Stimulated activated CD4-positive, alpha-beta T cell treated with anti-CD3 and anti-CD28 coated beads, Interleukin-12 subunit alpha, Interleukin-12 subunit beta, amount 100 ng/mL, for 4 hours (primary cell): Measurements from ENCODE around the gene STARD9.

Experiments used
- DNase-seq: peaks from one replicate; pipeline ENCODE4 v3.0.0-alpha.2; 2020

The STARD9 gene

DNA sequence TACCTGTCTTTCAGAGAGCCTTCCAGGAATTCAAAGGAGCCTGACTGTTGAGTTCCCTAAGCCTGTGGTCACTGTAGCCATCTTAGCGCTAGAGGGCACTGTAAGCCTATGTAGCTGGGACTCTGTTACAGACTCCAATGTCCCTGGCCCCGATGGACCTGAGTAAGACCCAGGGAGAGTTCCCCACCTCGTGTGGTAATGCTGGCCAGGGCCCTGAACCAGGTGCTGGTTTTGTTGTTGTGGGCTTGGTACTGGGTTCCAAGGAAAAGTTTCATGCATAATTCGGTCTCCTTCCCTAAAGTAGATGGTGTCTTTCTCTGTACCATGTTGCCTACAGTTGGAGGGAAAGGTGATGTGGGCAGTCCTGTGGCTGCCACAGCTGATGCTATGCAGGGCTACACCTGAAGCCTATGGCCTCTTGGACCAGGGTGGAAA is 129.1 kb downstream of the STARD9 start:
- peak; percentile 36 for DNase-seq

GRCh38 chr15:42705336-42705735 is 129.9 kb downstream of the STARD9 start:
- DNase-seq = no peak

DNA sequence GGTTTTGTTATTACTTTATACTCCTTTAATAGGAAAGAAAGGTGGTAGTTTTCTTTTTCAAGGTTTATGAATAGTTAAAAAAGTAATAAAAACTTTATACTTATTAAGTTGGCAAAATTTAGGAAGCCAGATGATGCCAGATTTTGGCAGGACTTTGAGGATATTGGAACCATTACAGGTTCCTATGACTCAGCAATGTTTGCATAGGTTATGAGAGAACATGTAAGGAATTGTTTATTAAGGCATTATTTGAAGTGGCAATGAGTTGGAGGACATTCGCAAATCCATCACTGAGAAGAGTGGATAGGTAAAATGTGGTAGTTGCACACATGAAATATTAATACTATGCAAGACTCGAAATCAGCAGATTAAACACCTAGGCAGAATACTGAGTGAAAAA is 131.7 kb downstream of the STARD9 start:
- DNase-seq = no peak

DNA sequence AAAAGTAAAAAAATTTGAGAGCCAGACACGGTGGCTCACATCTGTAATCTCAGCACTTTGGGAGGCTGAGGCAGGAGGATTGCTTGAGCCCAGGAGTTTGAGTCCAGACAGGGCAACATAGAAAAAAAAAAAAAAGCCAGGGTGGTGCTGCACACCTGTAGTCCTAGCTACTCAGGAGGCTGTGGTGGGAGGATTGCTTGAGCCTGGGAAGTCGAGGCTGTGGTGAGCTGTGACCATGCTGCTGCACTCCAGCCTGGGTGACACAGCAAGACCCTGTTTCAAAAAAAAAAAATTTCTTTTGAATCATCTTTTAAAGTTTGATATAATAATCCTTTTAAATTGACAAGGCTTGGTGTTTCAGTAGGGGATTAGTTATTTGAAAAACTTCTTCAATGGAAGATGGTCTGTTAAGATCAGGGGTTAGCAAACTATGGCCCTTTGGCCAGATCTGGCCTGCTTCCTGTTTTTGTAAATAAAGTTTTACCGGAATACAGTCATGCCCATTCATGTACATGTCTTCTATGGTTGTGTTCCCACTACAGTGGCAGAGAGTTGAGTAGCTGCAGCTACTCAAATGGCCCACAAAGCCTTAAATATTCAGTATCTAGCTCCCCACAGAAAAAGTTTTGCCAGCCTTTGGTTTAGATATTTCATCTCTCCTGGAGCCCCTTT is 132.6 kb downstream of the STARD9 start:
- DNase-seq = no peak

GRCh38 chr15:42710662-42711061 is 135.3 kb downstream of the STARD9 start:
- no peak for DNase-seq

DNA sequence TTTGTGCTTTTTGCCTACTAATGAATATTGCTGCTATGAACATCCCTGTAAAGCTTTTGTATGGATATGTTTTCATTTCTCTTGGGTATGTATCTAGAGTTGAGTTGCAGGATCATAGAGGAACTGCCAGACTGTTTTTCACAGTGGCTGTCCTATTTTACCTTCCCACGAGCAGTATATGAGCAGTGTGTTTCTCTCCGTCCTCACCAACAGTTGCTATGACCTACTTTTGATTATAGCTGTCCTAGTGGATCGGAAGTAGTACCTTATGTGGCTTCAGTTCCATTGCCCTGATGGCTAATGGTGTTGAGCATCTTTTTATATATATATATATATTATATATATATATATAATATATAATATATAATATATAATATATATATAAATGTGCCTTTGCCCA is 136.3 kb downstream of the STARD9 start:
- no peak for DNase-seq

DNA sequence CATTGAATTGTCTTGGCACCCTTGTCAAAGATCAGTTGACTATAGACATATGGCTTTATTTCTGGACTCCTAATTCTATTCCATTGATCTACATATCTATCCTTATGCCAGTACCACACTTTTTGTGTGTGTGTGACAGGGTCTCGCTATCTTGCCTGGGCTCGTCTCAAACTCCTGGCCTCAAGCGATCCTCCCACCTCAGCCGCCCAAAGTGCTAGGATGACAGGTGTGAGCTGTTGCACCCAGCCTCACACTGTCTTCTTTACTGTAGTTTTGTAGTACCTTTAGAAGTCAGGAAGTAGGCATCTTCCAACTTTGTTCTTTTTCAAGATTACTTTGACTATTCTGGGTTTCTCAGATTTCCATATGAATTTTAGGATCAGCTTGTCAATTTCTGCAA is 137.2 kb downstream of the STARD9 start:
- no peak for DNase-seq

DNA sequence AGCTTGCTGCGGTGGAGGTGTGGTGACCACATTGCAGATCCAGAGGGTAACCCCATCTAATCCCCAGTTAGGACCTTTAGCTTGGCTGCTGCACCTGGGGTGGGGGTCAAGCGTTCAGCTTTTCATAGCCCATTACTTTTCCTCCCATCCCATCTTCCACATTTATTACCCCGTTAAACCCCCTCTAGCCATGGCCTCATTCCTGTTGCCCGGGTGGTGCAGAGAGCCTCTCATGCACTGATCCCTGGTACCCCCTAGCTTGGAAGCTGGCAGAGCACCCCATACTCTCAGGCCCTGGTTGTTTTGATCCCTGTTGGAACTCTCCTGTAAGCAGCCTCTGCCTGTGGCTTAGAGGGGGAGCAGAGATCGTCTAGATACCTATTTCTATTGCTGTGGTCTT is 140.7 kb downstream of the STARD9 start:
- no peak for DNase-seq

DNA sequence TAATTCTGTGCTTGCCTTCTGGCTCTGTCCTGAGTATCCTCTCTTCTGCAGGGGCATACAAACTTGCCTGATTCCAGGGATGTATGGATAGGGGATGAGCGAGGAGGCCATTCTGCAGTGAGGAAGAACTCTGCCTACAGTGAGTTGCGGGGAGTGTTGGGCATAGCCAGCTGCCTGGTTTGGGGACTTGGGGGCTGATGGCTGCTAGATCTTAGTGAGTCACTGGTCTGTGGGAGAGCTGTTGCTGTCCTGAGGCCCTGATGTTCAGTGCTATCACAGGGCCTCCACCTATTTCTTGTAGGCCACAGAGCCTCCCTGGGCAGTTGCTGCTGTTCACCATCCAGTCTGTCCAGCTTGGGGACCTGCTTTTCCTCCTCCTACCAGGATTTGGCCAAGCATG is 141.2 kb downstream of the STARD9 start:
- DNase-seq = no peak

- DNase-seq = no peak
Measured at GRCh38 chr15:42719043-42719442, 143.6 kb downstream of the STARD9 start.

- no peak for DNase-seq
Measured at GRCh38 chr15:42720071-42720470, 144.7 kb downstream of the STARD9 start.

- no peak for DNase-seq
Measured at GRCh38 chr15:42721016-42721415, 145.6 kb downstream of the STARD9 start.

DNA sequence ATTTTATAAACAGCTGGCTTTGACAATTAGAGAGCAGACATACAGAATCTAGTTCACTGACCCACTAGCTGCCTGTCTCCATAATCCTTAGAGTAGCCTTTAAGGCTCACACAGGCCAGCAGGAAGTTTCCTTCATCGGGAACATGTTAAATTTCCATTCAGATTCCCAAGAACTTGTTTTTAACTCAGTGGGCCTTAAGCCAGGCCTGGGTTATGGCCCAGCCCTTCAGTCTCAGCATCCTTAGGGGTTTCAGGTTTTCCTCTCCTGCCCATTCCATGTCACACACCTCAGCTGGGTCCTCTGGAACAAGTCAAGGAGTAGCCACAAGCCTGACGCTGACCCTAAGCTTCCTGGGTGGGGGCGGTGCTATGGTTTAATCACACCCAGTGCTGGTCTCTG is 146.5 kb downstream of the STARD9 start:
- no peak for DNase-seq

DNA sequence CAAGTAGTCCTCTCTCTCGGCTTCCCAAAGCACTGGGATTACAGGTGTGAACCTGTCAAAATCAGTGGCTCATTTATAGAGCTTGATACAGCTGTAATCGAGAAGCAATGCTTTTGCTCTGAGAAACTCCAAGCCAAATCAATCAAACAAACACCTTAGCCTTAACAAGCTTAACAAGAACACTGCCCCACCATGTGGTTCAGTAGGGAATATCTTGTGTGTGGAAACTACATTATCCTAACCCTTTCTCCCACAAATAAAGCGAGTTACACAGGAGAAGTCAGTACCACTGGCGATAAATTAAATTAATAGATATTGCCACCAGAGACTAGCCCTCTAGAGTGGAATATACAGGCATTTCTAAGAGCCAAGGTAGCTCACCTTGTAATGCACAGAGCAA is 147.7 kb downstream of the STARD9 start:
- DNase-seq = no peak

GRCh38 chr15:42724276-42724675 is 148.9 kb downstream of the STARD9 start:
- no peak for DNase-seq

DNA sequence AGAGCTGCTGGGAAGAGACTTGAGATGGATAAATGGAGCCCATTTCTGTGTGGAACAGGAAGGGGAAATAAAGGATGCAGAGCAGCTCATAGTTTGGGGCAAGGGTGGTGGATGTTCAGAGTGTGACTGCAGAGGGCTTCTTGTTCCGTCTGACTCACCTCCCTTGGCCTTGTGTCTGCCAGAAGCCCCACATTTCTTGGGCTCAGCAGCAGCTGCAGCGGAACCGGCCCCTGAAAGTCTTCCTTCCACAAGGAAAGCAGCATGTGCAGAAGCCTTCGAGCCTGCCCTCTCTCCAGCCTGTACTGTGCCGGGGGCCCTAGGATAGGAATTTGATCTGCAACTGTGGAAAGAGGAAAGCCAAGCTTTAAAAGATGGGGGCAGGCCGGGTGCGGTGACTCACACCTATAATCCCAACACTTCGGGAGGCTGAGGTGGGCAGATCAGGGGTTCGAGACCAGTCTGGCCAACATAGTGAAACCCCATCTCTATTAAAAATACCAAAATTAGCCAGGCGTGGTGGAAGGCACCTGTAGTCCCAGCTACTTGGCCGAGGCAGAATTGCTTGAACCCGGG is 150.0 kb downstream of the STARD9 start:
- DNase-seq = no peak

DNA sequence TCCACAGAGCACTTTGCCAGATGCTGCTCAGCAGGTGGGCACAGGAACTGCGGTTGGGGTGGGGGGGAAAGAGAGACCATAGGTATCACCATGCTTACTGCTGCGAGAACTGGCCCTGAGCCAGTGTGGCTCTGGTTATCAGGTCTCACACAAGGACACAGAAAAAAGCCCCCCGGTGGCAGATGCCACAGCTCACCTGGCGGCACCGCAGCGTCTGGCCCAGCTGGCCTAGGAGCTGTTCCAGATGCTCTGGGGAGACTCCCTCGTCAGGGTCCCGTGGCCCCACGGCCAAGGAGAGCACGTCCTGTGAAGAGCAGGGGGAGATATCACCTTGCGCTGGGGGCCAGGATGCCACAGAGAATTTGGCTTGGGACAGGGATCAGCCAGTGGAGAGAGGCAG is 150.7 kb downstream of the STARD9 start:
- no peak for DNase-seq

DNA sequence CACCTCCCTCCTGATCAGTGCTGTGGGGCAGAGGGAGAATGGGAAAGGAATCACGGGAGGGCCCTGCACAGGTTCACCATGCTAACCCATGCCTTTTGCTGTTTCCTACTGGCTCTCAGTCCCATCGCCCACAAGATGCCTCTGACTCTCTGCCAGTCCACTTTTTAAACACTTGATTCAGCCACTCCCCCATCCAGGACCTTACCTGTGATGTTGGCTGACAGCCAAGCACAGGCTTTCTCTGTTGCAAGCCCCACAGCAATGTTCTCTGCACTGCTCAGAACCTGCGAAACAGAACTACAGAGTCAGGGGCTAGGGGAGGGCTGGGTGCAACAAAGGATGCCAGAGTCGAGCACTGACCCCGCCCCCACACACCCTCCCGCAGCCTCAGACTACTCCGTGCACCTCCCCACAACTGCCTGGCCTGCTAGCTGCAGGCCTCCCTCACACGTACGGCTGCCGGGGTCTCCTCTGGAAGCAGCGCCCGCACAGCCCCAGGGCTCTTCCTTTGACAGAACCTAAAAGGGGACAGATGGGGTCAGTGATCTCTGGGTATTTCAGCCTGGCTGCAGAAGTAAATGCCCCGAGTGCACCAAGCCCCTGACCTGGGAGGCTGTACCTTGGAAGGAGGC is 152.5 kb downstream of the STARD9 start:
- no peak for DNase-seq

DNA sequence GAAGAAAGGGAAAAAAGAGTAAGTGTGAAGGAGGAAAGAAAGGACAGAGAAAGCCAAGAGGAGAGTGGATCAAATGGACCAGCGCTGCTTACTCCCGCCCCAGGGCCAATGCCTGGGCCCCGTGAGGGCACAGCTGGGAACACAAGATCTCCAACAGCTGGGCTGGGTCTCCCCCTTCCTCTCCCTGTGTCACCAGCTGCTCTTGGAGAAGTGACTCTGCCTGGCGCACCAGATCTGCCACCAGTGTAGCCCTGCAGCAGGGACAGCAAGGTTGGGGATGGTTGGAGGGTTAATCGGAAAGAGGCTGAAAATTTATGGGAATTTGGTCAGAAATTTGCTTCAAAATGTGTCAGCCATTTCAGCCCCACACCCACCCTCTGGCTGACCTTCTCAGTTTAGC is 153.2 kb downstream of the STARD9 start:
- no peak for DNase-seq

GRCh38 chr15:42728972-42729371 is 153.6 kb downstream of the STARD9 start:
- DNase-seq = no peak

DNA sequence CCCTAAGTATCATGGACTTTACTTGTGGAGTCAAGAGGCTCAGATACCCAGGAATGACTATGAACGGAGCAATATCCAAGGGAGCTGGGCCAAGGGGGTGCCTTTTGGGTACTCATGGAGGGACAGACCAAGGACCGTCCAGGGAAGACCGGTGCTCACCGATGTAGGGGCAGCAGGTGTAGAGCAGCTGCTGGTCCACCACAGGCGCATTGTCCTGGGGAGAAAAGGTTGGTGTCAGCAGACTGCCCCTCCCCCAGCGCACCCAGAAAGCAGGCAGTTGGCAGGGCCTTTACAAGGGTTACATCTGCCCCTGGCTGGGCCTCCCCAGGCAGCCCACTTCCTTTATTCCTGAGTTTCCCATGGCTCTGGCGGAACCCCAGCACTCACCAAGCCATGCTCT is 154.0 kb downstream of the STARD9 start:
- no peak for DNase-seq

DNA sequence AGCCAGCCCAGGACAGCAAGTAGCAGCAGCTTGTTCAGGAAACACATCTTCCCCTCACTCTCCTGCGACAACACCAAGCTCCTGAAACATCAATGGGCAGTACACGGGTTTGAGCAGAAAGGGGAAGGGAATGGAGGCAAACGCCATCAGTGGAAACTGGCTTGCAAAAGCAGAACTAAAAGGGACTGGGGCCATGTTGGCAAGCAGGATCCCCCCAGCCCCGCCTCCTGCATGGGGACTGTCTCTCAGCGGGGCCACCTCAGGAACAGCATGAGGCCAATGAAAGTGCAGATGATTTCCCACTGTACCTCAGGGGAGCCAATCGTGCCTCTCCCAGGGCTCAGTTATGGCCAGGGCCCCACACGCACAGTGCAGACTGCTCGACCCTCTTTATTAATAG is 154.7 kb downstream of the STARD9 start:
- DNase-seq = no peak

DNA sequence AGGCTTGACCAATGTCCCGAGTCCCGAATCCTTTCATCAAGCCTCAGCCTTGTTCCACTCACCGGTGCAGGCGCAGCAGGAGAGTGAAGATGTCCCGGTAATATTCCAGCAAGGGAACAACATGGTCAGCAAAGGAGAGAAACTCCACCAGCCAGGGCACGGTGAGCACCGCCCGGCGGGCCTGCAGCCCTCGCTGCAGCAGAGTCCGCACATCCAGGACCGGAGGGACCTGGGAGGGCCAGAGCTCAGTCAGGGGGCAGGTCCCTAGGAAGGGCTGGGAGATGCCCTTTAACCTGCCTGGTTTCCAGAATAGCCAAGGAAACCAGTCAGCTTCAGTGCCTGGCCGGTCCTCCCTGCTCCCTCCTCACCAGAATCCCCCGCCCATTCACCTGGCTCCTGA is 155.1 kb downstream of the STARD9 start:
- DNase-seq = no peak

GRCh38 chr15:42731461-42731860 is 156.1 kb downstream of the STARD9 start:
- no peak for DNase-seq
